Measurements from ENCODE around the gene NFKB2. TPM values are rescaled to one million over a fixed set of nuclear protein-coding genes. Genes with fewer than 3 reads are reported as not detected.

Gene NFKB2
- total and polyA plus RNA-seq, 10 donors = 34.7 to 161 (median 57.1) TPM

DNA sequence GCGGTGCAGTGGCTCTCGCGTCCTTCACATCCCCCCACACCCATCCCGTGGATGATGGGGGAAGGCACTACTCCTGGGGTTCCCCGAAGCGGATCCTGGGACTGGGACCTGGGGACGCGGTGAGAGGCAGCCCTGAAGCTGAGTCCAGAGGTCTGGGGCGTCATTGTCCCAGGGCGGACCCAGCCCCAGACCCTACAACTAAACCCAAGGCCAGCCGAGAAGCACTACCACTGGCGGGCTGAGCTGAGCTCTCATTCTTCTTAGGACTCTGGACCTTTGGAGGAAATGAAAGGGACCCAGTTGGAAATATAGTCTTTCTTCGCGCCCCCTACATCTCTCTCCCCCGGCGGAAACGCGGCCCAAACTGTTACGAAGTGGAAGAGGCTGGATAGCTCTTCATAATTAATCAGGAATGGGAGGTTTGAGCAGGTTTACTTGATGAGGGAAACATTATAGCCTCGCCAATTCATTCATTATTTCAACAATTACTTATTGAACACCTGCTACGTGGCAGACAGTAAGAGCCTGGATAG is 24.7 kb downstream of the NFKB2 start:
- peaks cover 0 to 44% (median 25%) of the 10 kb centered on the region in 7 donors for H3K27me3 ChIP-seq (replicated peaks in 1 of 7)
- DNase-seq = no peak

DNA sequence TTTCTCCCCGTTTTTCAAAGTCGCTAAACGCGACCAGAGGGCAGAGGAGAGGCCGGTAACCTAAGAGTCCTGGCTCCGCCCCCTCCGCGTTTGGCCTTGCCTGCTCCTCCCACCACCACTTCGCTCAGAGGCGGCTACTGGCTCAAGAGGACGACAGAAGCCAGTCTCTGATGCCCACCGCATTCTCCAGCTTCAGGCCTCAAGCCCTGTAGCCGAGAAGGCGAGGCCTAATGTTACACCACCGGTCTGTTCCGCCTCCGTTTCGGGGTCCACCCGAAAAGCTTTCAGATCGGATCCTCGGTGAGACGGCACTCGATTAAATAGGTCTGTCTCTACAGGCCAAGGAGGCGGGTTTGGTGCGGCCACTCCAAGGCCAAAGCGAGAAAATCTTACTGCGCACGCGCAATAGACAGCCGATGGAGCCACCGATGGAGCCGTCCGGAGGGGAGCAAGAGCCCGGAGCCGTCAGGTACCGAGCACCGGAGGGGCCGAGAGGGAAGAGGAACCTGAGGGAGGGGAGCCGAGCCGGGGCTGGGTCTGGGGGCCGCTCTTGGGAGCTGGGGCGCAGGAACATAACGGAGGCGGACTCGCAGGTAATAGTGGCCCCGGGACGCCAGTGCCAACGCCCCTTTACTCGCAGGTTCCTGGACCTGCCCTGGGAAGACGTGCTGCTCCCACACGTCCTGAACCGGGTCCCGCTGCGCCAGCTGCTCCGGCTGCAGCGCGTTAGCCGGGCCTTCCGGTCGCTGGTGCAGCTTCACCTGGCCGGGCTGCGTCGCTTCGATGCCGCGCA is 25.4 kb downstream of the NFKB2 start, which contains the start of gene FBXL15:
FBXL15 (plus strand) TSS at position 123 of the 793 bp plus-strand sequence; CDS start at position 417, 294 bp downstream.
- WGBS, 5 donors = 0 to 1% (median 0%) methylated on average over 34 to 66 of the region's 66 CpGs
- peaks cover 25 to 50% (median 44%) of the 10 kb centered on the region in 6 donors for H3K4me1 ChIP-seq
- intact Hi-C loops (cut with DNase I; ENCODE audit: low total_unique reads) = no loop called here
- H3K27me3 ChIP-seq (replicated peaks in 1 of 7) = peaks cover 0 to 38% (median 25%) of the 10 kb centered on the region in 7 donors
- TF ChIP-seq POLR2AphosphoS5 (IDR thresholded peaks at IDR 0.05) = peak; percentile 83 to 88 (median 85)
- TF ChIP-seq, protein P1, sequence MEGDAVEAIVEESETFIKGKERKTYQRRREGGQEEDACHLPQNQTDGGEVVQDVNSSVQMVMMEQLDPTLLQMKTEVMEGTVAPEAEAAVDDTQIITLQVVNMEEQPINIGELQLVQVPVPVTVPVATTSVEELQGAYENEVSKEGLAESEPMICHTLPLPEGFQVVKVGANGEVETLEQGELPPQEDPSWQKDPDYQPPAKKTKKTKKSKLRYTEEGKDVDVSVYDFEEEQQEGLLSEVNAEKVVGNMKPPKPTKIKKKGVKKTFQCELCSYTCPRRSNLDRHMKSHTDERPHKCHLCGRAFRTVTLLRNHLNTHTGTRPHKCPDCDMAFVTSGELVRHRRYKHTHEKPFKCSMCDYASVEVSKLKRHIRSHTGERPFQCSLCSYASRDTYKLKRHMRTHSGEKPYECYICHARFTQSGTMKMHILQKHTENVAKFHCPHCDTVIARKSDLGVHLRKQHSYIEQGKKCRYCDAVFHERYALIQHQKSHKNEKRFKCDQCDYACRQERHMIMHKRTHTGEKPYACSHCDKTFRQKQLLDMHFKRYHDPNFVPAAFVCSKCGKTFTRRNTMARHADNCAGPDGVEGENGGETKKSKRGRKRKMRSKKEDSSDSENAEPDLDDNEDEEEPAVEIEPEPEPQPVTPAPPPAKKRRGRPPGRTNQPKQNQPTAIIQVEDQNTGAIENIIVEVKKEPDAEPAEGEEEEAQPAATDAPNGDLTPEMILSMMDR (IDR thresholded peaks at IDR 0.05 in 8 of 11, conservative IDR thresholded peaks at IDR 0.05 in 3 of 11) = peak in 4 of 11 experiments; percentile 15 to 26 (median 16)
- no peak for TF ChIP-seq POLR2A (IDR thresholded peaks at IDR 0.05)
- DNase-seq = peak; percentile 98
- peaks cover 0 to 26% (median 17%) of the 10 kb centered on the region in 6 donors for H3K36me3 ChIP-seq
- peak within 1 kb of the TSS; percentile 83 to 98 (median 96) for H3K4me3 ChIP-seq
- no peaks in the 10 kb centered on the region for H3K9me3 ChIP-seq
- peak within 1 kb of the TSS; percentile 85 to 96 (median 92) for H3K27ac ChIP-seq

More for the DNA sequence above, 24.7 kb downstream of the NFKB2 start:
- Histone ChIP-seq H3K36me3 (peaks cover 0 to 26% (median 17%) of the 10 kb centered on the region in 6 donors), H3K4me3 (peak overlapping the region; percentile 83 to 98 (median 96)), H3K9me3 (no peaks in the 10 kb centered on the region), H3K4me1 (peaks cover 25 to 50% (median 44%) of the 10 kb centered on the region in 6 donors), H3K27ac (peak overlapping the region; percentile 85 to 96 (median 92))
- WGBS, 5 donors = 0 to 3% (median 2%) methylated on average over 13 to 21 of the region's 21 CpGs
- intact Hi-C loops (cut with DNase I; ENCODE audit: low total_unique reads) = no loop called here
- no peak for TF ChIP-seq POLR2A (IDR thresholded peaks at IDR 0.05)
- TF ChIP-seq, protein P1 (IDR thresholded peaks at IDR 0.05 in 8 of 11, conservative IDR thresholded peaks at IDR 0.05 in 3 of 11) = no peak

DNA sequence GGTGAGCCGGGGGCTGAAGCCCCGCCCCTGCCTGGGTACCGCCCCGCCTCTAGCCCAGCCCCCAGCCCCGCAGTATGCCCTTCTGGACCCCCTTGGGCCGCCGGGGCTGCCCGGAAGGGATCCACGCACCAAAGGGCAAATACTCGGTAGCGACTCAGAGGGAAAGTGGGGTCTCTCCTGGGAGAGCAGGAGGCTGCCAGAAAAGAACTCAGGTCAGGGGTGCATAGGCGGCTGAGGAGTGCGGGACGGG is 25.9 kb downstream of the NFKB2 start:
- Histone ChIP-seq H3K4me1 (peaks cover 25 to 50% (median 44%) of the 10 kb centered on the region in 6 donors), H3K9me3 (no peaks in the 10 kb centered on the region), H3K4me3 (peak overlapping the region; percentile 83 to 98 (median 96)), H3K27ac (peak overlapping the region; percentile 85 to 96 (median 92)), H3K27me3 (replicated peaks in 1 of 7) (peaks cover 0 to 33% (median 22%) of the 10 kb centered on the region in 7 donors), H3K36me3 (peaks cover 0 to 26% (median 17%) of the 10 kb centered on the region in 6 donors)
- TF ChIP-seq POLR2AphosphoS5 (IDR thresholded peaks at IDR 0.05) (no peak), POLR2A (IDR thresholded peaks at IDR 0.05) (no peak)
- TF ChIP-seq, protein P1 (IDR thresholded peaks at IDR 0.05 in 8 of 11, conservative IDR thresholded peaks at IDR 0.05 in 3 of 11) = no peak
- DNase-seq = no peak
- 0 to 1% (median 0%) methylated on average over 7 to 14 of the region's 14 CpGs for WGBS, 5 donors
- intact Hi-C loops (cut with DNase I; ENCODE audit: low total_unique reads) = no loop called here

Data from spleen (tissue), 11 donors.